Activated naive CD4-positive, alpha-beta T cell treated with anti-CD3 and anti-CD28 coated beads for 36 hours (primary cell): ENCODE results near the gene LUC7L3. TPM values are rescaled to one million over a fixed set of nuclear protein-coding genes. Genes with fewer than 3 reads are reported as not detected.
A peak's percentile ranks its signal among the peaks of the same experiment; 100 is the strongest.

Experiments used
- CTCF ChIA-PET: fragments of 350-600 bp; sonication (Branson Sonifier 250); formaldehyde crosslinking; loops from one replicate; lab custom pipeline; 2021; ENCODE audit warnings: antibody characterized with exemption; lab: Charles Lee
- DNase-seq: peaks from one replicate; pipeline ENCODE4 v3.0.0-alpha.2; 2020
- H3K27ac Mint-ChIP-seq: one replicate; pipeline ENCODE4 v1.8.0; 2021; ENCODE audit warnings: mild to moderate bottlenecking, mixed read lengths
- H3K27me3 Mint-ChIP-seq: one replicate; pipeline ENCODE4 v1.8.0; 2021; ENCODE audit warnings: low read depth, mixed read lengths
- H3K36me3 Mint-ChIP-seq: one replicate; pipeline ENCODE4 v1.8.0; 2021; ENCODE audit warnings: low read depth, mixed read lengths
- H3K4me1 Mint-ChIP-seq: one replicate; pipeline ENCODE4 v1.8.0; 2021; ENCODE audit warnings: low read depth, mixed read lengths
- H3K4me3 Mint-ChIP-seq: one replicate; pipeline ENCODE4 v1.8.0; 2021; ENCODE audit warnings: mild to moderate bottlenecking, moderate library complexity, mixed read lengths
- H3K9me3 Mint-ChIP-seq: one replicate; pipeline ENCODE4 v1.8.0; 2021; ENCODE audit warnings: mixed read lengths
- intact Hi-C: fragments of 100-400 bp; cut with micrococcal nuclease; formaldehyde crosslinking; loops from one replicate; pipeline ENCODE4 v1.15.1; 2023
- total RNA-seq, 2 experiments: library from RNA; stranded (reverse); gene quantifications; one replicate each; pipeline ENCODE4 v1.2.3, GENCODE V29; 2021

Gene LUC7L3
- total RNA-seq, 2 experiments from 2014 or later, result 120 to 136 TPM

- CTCF ChIA-PET, result no interaction called here
Observed at GRCh38 chr17:50767446-50767845, 48.0 kb downstream of the LUC7L3 start, which contains the start of gene ANKRD40CL. ANKRD40CL (minus strand) TSS chr17:50767518; CDS start chr17:50766913, 605 bp downstream.

DNA sequence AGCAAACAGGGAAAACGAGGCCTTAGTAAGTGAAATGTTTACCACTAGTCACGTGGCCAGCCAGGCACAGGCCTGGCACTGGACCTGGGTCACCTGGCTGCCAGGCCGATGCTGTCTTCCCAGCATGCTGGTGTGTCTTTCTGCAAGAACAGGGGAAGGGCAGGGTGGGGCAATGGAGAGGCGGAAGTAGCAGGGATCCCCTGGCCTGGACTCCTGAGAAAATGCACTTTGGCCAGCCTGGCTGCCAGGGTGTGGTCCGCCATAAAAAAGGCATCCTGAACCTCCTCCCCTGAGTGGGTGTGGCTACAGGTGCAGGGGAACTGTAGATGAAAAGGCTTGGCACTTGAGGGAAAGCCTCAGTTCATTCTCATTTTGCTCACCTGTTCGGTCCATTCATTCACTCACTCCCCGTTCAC is 49.0 kb downstream of the LUC7L3 start:
- Mint-ChIP-seq H3K27me3 (no peaks in the 10 kb centered on the region), H3K27ac (no peak overlapping the region), H3K36me3 (no peaks in the 10 kb centered on the region), H3K4me1 (peaks cover 2% of the 10 kb centered on the region), H3K4me3 (no peak overlapping the region), H3K9me3 (no peaks in the 10 kb centered on the region)
- no peak for DNase-seq
- CTCF ChIA-PET, result interaction anchor here (0.6 kb wide), 2 partner anchors 185 to 516 kb away, joined by 4 to 5 read pairs; no protein-coding TSS in a partner anchor
- intact Hi-C loops, result no loop called here

More at GRCh38 chr17:50767446-50767845, 48.0 kb downstream of the LUC7L3 start, which contains the start of gene ANKRD40CL:
- Mint-ChIP-seq H3K9me3 (no peaks in the 10 kb centered on the region), H3K36me3 (no peaks in the 10 kb centered on the region), H3K27ac (no peak within 1 kb of the TSS), H3K4me1 (peaks cover 10% of the 10 kb centered on the region), H3K4me3 (no peak within 1 kb of the TSS), H3K27me3 (no peaks in the 10 kb centered on the region)
- DNase-seq, result no peak
- intact Hi-C loops, result no loop called here

DNA sequence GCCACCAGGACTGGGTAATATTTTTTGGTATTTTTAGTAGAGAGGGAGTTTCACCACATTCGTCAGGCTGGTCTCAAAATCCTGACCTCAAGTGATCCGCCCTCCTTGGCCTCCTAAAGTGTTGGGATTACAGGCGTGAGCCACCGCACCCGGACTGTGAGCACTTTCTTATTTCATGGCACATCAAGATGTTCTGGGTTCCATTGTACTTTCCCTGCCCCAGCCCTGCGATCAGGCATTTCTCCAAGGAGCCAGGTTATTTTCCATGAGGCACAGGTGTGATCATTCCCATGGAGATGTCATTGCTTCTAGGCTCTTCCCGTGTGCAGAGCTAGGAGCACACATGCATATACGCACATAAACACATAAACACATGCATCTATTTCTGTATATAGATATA is 50.5 kb downstream of the LUC7L3 start:
- no peak overlapping the region for H3K27ac Mint-ChIP-seq
- no peaks in the 10 kb centered on the region for H3K4me1 Mint-ChIP-seq
- H3K9me3 Mint-ChIP-seq, result no peaks in the 10 kb centered on the region
- intact Hi-C loops, result no loop called here
- DNase-seq, result no peak
- H3K27me3 Mint-ChIP-seq, result no peaks in the 10 kb centered on the region
- H3K4me3 Mint-ChIP-seq, result no peak overlapping the region
- CTCF ChIA-PET, result interaction anchor here (1.0 kb wide), 1 partner anchor 13 kb away, joined by 3 read pairs; no protein-coding TSS in a partner anchor
- H3K36me3 Mint-ChIP-seq, result no peaks in the 10 kb centered on the region

- Mint-ChIP-seq H3K9me3 (no peaks in the 10 kb centered on the region), H3K36me3 (no peaks in the 10 kb centered on the region), H3K4me1 (no peaks in the 10 kb centered on the region), H3K4me3 (no peak overlapping the region), H3K27ac (no peak overlapping the region), H3K27me3 (no peaks in the 10 kb centered on the region)
- DNase-seq, result no peak
- intact Hi-C loops, result no loop called here
- CTCF ChIA-PET, result no interaction called here
Observed at GRCh38 chr17:50770346-50770745, 50.9 kb downstream of the LUC7L3 start.

GRCh38 chr17:50771991-50772785 is 52.8 kb downstream of the LUC7L3 start:
- DNase-seq, result no peak
- no peaks in the 10 kb centered on the region for H3K4me1 Mint-ChIP-seq
- CTCF ChIA-PET, result interaction anchor here (0.7 to 1.0 kb wide), 4 partner anchors 11 to 148 kb away, joined by 3 to 4 read pairs (median 3); no protein-coding TSS in a partner anchor
- no peaks in the 10 kb centered on the region for H3K36me3 Mint-ChIP-seq
- H3K4me3 Mint-ChIP-seq, result no peak overlapping the region
- H3K27ac Mint-ChIP-seq, result no peak overlapping the region
- intact Hi-C loops, result no loop called here
- no peaks in the 10 kb centered on the region for H3K9me3 Mint-ChIP-seq
- H3K27me3 Mint-ChIP-seq, result no peaks in the 10 kb centered on the region

GRCh38 chr17:50774225-50774803 is 54.9 kb downstream of the LUC7L3 start:
- no peak overlapping the region for H3K4me3 Mint-ChIP-seq
- H3K9me3 Mint-ChIP-seq, result no peaks in the 10 kb centered on the region
- no peaks in the 10 kb centered on the region for H3K36me3 Mint-ChIP-seq
- intact Hi-C loops, result no loop called here
- H3K27me3 Mint-ChIP-seq, result no peaks in the 10 kb centered on the region
- H3K27ac Mint-ChIP-seq, result no peak overlapping the region
- no peak for DNase-seq
- CTCF ChIA-PET, result interaction anchor here (1.2 kb wide), 1 partner anchor 8 kb away, joined by 4 read pairs; no protein-coding TSS in a partner anchor
- peaks cover 2% of the 10 kb centered on the region for H3K4me1 Mint-ChIP-seq

GRCh38 chr17:50775926-50776325 is 56.5 kb downstream of the LUC7L3 start:
- CTCF ChIA-PET, result interaction anchor here (0.7 to 0.9 kb wide), 2 partner anchors 39 to 41 kb away, joined by 4 read pairs; no protein-coding TSS in a partner anchor
- DNase-seq, result no peak
- Mint-ChIP-seq H3K4me3 (no peak overlapping the region), H3K27me3 (no peaks in the 10 kb centered on the region), H3K9me3 (no peaks in the 10 kb centered on the region), H3K4me1 (peaks cover 11% of the 10 kb centered on the region), H3K27ac (no peak overlapping the region), H3K36me3 (no peaks in the 10 kb centered on the region)
- intact Hi-C loops, result no loop called here

DNA sequence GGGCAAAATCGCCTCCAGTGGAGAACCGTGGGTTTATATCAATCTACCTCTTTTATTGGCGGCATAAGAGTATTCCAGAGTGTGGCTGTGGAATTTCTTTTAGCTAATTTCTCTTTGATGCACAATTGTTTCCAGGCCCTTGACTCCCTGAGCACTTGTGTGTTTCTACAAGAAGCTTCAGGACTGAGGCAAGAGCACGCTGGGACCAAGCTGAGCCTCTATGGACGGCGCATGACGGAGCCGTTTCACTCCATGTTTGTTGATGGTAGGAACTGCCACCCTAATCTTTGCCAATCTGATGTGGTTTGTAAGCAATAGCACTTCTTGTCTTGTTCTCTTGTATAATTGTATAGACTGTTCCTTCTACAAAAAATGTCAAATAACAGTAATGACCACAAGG is 59.1 kb downstream of the LUC7L3 start:
- H3K27ac Mint-ChIP-seq, result no peak overlapping the region
- H3K9me3 Mint-ChIP-seq, result no peaks in the 10 kb centered on the region
- DNase-seq, result no peak
- no peak overlapping the region for H3K4me3 Mint-ChIP-seq
- intact Hi-C loops, result no loop called here
- H3K4me1 Mint-ChIP-seq, result peaks cover 21% of the 10 kb centered on the region
- H3K36me3 Mint-ChIP-seq, result no peaks in the 10 kb centered on the region
- CTCF ChIA-PET, result interaction anchor here (0.6 to 10.2 kb wide), 5 partner anchors 15 to 532 kb away, joined by 3 to 79 read pairs (median 7); no protein-coding TSS in a partner anchor
- peaks cover 4% of the 10 kb centered on the region for H3K27me3 Mint-ChIP-seq

DNA sequence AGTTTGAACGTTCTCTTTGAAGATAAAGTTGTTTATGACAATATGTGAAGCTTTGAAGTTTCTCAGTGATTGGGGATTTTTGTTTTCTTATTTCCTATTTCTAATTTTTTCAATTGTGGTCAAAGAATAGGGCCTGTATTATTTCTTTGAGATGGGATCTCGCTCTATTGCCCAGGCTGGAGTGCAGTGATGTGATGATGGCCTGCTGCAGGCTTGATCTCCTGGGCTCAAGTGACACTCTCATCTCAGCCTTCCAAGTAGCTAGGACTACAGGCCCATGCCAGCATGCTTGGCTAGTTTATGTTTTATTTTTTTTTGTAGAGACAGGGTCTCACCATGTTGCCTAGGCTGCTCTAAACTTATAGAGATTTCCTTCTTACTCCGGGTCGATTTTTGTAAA is 59.6 kb downstream of the LUC7L3 start:
- intact Hi-C loops, result no loop called here
- H3K4me1 Mint-ChIP-seq, result peaks cover 21% of the 10 kb centered on the region
- no peaks in the 10 kb centered on the region for H3K36me3 Mint-ChIP-seq
- CTCF ChIA-PET, result interaction anchor here (0.6 to 10.2 kb wide), 5 partner anchors 15 to 374 kb away, joined by 3 to 79 read pairs (median 8); partner anchors contain the start of gene NME1
- H3K9me3 Mint-ChIP-seq, result no peaks in the 10 kb centered on the region
- no peak for DNase-seq
- peaks cover 4% of the 10 kb centered on the region for H3K27me3 Mint-ChIP-seq
- H3K27ac Mint-ChIP-seq, result no peak overlapping the region
- H3K4me3 Mint-ChIP-seq, result no peak overlapping the region

DNA sequence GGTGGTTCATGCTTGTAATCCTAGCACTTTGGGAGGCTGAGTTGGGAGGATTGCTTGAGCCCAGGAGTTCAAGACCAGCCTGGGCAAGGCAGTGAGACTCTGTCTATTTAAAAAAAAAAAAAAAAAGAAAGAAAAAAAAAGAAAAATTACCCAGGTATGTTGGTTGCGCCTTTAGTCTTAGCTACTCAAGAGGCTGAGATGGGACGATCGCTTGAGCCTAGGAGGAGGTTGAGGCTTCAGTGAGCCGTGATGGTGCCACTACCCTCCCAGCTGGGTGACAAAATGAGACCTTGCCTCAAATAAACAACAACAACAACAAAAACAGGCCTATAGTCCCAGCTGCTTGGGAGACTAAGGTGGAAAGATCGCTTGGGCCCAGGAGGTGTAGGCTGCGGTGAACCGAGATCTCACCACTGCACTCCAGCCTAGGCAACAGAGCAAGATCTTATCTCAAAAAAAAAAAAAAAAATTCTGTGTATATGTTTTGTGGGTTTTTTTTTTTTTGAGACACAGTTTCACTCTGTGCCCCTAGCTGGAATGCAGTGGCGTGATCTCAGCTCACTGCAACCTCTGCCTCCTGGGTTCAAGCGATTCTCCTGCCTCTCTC is 60.4 kb downstream of the LUC7L3 start:
- H3K9me3 Mint-ChIP-seq, result no peaks in the 10 kb centered on the region

GRCh38 chr17:50781167-50781566 is 61.8 kb downstream of the LUC7L3 start:
- peak overlapping the region; percentile 63 for H3K4me3 Mint-ChIP-seq
- peaks cover 21% of the 10 kb centered on the region for H3K4me1 Mint-ChIP-seq
- no peaks in the 10 kb centered on the region for H3K9me3 Mint-ChIP-seq
- H3K36me3 Mint-ChIP-seq, result no peaks in the 10 kb centered on the region
- no peak overlapping the region for H3K27ac Mint-ChIP-seq
- intact Hi-C loops, result no loop called here
- CTCF ChIA-PET, result interaction anchor here (1.0 to 10.2 kb wide), 4 partner anchors 60 to 174 kb away, joined by 3 to 79 read pairs (median 37); no protein-coding TSS in a partner anchor
- DNase-seq, result no peak
- H3K27me3 Mint-ChIP-seq, result peaks cover 4% of the 10 kb centered on the region

More for the DNA sequence above, 60.4 kb downstream of the LUC7L3 start:
- no peak for DNase-seq
- no peak overlapping the region for H3K27ac Mint-ChIP-seq
- intact Hi-C loops, result no loop called here
- H3K36me3 Mint-ChIP-seq, result no peaks in the 10 kb centered on the region
- peaks cover 21% of the 10 kb centered on the region for H3K4me1 Mint-ChIP-seq
- H3K4me3 Mint-ChIP-seq, result no peak overlapping the region
- peaks cover 4% of the 10 kb centered on the region for H3K27me3 Mint-ChIP-seq
- CTCF ChIA-PET, result interaction anchor here (0.7 to 10.2 kb wide), 9 partner anchors 16 to 175 kb away, joined by 3 to 79 read pairs (median 5); no protein-coding TSS in a partner anchor
